Uterus (tissue), 4 donors: ENCODE results near the gene UGT1A3. TPM values are rescaled to one million over a fixed set of nuclear protein-coding genes. Genes with fewer than 3 reads are reported as not detected.

ENCODE experiments used
- DNase-seq, 2 donors: peaks; one replicate each; pipeline ENCODE4 v3.0.0-alpha.2; 2019 to 2020
- H3K27ac ChIP-seq, 2 donors: fragments of 200-600 bp; sonication (generic); 1 replicate in 1 of 2; 2 replicates in 1 of 2; pipeline ENCODE4 v1.5.1; 2016 to 2018
- H3K27me3 ChIP-seq, 2 donors: fragments of 200-600 bp; sonication (generic); one replicate each; pipeline ENCODE4 v1.5.1; 2018 to 2019; ENCODE audit warnings: control low read depth in 1 of 2
- H3K36me3 ChIP-seq, 2 donors: fragments of 200-600 bp; sonication (generic); one replicate each; pipeline ENCODE4 v1.5.1; 2019; ENCODE audit warnings: control low read depth in 1 of 2
- H3K4me1 ChIP-seq, 2 donors: fragments of 200-600 bp; sonication (generic); one replicate each; pipeline ENCODE4 v1.5.1; 2018 to 2019; ENCODE audit warnings: control low read depth in 1 of 2
- H3K4me3 ChIP-seq, 2 donors: fragments of 200-600 bp; sonication (generic); 1 replicate in 1 of 2; 2 replicates in 1 of 2; pipeline ENCODE4 v1.5.1; 2018 to 2019; ENCODE audit warnings: mild to moderate bottlenecking in 1 of 2
- H3K9me3 ChIP-seq, 2 donors: fragments of 200-600 bp; sonication (generic); one replicate each; pipeline ENCODE4 v1.5.1; 2019; ENCODE audit warnings: control low read depth in 1 of 2
- CTCF ChIP-seq, 4 experiments: fragments of 200-600 bp in 2 of 4; fragments of 450-650 bp in 2 of 4; sonication (generic) in 2 of 4; IDR thresholded peaks; one replicate each; pipeline ENCODE4 v1.5.1; 2016 to 2019; ENCODE audit warnings: antibody characterized with exemption in 4 of 4, mild to moderate bottlenecking in 2 of 4, moderate library complexity in 1 of 4
- POLR2A ChIP-seq, 2 donors: fragments of 450-650 bp; IDR thresholded peaks; one replicate each; pipeline ENCODE4 v1.6.1; 2016; ENCODE audit warnings: antibody characterized with exemption in 2 of 2, mild to moderate bottlenecking in 1 of 2, moderate library complexity in 1 of 2
- intact Hi-C: fragments of 100-400 bp; cut with DNase I; formaldehyde crosslinking; loops from one replicate; pipeline ENCODE4 v1.15.1; 2023; ENCODE audit warnings: low total_unique reads
- total RNA-seq, 4 donors: library from RNA; depleted of rRNA in 3 of 4; stranded (reverse); fragments of >200 nt in 3 of 4; gene quantifications; one replicate each; pipeline versions ENCODE4 v1.1.0 to v1.2.4, GENCODE V29; 2014 to 2023
- donor health status: DM: yes; HTN: yes; CAD: no.

UGT1A3 gene
- total RNA-seq, 4 donors from 2014 or later: not detected

GRCh38 chr2:233816771-233817170 lies 87.9 kb downstream of the UGT1A3 start:
- intact Hi-C loops: no loop called here
- Histone ChIP-seq H3K9me3 (no peaks in the 10 kb centered on the region), H3K27me3 (no peaks in the 10 kb centered on the region), H3K36me3 (no peaks in the 10 kb centered on the region), H3K4me3 (no peak overlapping the region), H3K27ac (no peak overlapping the region), H3K4me1 (no peaks in the 10 kb centered on the region)
- TF ChIP-seq CTCF (IDR thresholded peaks at IDR 0.05): no peak
- no peak for TF ChIP-seq POLR2A (IDR thresholded peaks at IDR 0.05)
- no peak for DNase-seq

GRCh38 chr2:233817361-233817911 lies 88.6 kb downstream of the UGT1A3 start:
- no peak for DNase-seq
- no peaks in the 10 kb centered on the region for H3K36me3 ChIP-seq
- intact Hi-C loops: no loop called here

GRCh38 chr2:233817995-233818638 lies 89.3 kb downstream of the UGT1A3 start:
- no peaks in the 10 kb centered on the region for H3K27me3 ChIP-seq
- no peaks in the 10 kb centered on the region for H3K9me3 ChIP-seq
- no peak for DNase-seq
- no peaks in the 10 kb centered on the region for H3K4me1 ChIP-seq
- intact Hi-C loops: no loop called here
- no peaks in the 10 kb centered on the region for H3K36me3 ChIP-seq
- TF ChIP-seq POLR2A (IDR thresholded peaks at IDR 0.05): no peak
- TF ChIP-seq CTCF (IDR thresholded peaks at IDR 0.05): no peak
- no peak overlapping the region for H3K27ac ChIP-seq
- no peak overlapping the region for H3K4me3 ChIP-seq

More at GRCh38 chr2:233817361-233817911, 88.6 kb downstream of the UGT1A3 start:
- no peaks in the 10 kb centered on the region for H3K9me3 ChIP-seq
- TF ChIP-seq POLR2A (IDR thresholded peaks at IDR 0.05) (no peak), CTCF (IDR thresholded peaks at IDR 0.05) (no peak)
- H3K27me3 ChIP-seq: no peaks in the 10 kb centered on the region
- no peak overlapping the region for H3K4me3 ChIP-seq
- no peak overlapping the region for H3K27ac ChIP-seq
- no peaks in the 10 kb centered on the region for H3K4me1 ChIP-seq

- no peak for TF ChIP-seq CTCF (IDR thresholded peaks at IDR 0.05)
- no peaks in the 10 kb centered on the region for H3K36me3 ChIP-seq
- H3K9me3 ChIP-seq: no peaks in the 10 kb centered on the region
- H3K27ac ChIP-seq: no peak overlapping the region
- no peak for DNase-seq
- H3K4me1 ChIP-seq: no peaks in the 10 kb centered on the region
- no peak overlapping the region for H3K4me3 ChIP-seq
- H3K27me3 ChIP-seq: no peaks in the 10 kb centered on the region
- intact Hi-C loops: no loop called here
Observed at GRCh38 chr2:233818639-233819621, 90.1 kb downstream of the UGT1A3 start.
